GM18873 (cell line): ENCODE results near the gene TIMP3.
"Not testable (repeated sequence)": the region's sequence is repeated elsewhere in the genome, so short reads cannot be mapped to it uniquely, and the experiment has no call there.

Source experiments
- ATAC-seq: cut with Tn5 transposase; IDR thresholded peaks from one replicate; pipeline ENCODE4 v1.9.1; 2021; ENCODE audit warnings: mild to moderate bottlenecking, moderate library complexity, moderate number of reproducible peaks; ENCODE audit not compliant: unreplicated experiment, low FRiP score

TIMP3 gene

DNA sequence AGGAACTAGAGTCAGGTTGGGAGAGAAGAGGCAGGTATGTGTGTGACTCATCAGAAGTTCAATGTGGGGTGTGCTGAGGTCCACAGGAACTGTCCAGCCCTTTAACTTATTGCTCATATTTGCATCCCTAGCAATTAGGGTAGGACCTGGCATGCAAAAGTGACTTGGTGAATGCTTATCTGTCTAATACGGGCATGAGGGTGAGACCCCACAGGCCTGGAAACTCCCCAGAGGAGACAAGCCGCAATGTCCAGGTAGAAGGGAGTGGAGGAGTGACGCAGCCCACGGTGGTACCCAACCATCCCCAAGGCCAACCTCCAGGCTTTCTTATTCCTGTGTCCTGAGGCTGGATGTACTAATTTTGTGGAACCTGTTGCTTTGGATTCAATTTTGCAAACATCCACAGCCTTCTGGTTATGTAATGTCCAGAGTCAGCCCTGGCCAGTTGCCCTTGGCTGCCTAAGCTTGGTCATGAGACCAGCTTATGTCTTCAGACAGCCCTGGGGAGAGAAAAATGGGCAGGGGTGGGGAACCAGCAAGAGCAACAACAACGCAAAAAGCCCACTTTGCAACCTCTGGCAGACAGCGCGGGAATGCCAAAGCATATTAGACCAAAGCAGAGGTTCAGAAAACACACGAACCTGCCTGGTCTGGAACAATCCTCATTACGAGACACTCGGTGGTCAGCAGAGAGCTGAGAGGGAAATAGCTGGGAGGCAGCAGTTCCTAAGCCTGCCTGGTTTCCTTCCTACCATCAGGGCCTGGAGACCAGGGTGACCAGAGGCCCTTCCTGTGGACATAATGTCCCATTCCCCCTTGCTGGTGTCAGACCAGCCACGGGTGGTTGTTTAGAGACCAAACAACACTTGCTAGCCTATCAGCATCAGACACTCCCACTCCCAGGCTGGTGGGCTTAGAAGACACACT is 49.3 kb downstream of the TIMP3 start:
- no peak for ATAC-seq

DNA sequence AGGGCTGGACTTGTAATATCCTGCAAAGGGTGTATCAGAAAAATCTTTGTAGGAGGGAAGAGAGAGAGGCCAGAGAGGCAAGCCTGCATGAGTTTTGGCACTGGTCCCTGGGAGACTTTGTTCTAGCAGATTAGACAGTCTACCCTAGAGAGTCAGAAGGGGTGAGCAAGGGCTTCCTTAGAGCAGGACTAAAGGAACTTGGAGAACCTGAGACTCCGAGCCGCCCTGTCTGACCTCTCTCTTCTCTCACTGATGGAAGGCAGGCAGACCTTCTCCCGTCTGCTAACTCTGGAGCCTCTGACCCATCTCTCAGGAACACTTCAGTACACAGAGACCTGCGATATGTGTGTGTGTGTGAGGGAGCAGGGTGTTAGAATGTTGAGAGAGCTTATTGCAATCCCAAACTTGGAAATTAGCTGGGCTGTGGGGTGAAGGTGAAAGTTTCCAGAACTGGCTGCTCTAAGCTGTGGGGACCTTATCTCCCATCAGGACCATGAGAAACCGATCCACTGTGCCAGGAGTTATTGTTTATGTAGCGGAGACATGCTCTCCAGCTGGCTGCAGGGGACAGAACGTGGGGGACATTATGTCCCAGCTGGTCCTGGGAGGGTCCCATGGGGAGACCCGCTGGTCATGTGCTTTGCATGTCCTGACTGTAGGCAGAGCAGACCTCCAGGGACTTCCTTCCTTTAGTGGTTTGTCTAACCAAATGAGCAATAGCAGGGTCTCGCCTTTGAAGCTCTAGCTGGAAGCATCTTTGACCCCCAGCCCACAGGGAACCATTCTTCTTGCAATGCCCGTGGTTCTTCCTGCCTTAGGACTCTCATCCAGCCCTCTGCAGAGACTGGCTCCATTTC is 51.1 kb downstream of the TIMP3 start:
- no peak for ATAC-seq

DNA sequence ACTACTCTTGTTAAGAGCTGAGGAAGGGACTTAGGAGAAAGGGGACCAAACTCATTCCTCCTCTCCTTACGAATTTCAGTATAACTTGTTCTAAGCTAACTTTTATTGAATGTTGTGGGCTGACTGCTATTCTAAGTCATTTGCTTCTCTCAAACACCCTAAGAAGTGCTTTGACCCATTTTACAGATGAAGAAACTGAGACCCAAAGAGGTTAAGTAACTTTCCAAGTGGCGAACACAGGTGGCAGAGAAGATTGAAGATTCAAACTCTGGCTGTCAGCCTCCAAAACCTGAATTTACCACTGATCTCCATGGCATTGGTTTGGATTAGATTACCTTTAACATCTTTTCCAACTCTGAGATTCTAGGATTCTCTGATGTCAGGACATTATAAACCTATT is 52.2 kb downstream of the TIMP3 start:
- no peak for ATAC-seq

DNA sequence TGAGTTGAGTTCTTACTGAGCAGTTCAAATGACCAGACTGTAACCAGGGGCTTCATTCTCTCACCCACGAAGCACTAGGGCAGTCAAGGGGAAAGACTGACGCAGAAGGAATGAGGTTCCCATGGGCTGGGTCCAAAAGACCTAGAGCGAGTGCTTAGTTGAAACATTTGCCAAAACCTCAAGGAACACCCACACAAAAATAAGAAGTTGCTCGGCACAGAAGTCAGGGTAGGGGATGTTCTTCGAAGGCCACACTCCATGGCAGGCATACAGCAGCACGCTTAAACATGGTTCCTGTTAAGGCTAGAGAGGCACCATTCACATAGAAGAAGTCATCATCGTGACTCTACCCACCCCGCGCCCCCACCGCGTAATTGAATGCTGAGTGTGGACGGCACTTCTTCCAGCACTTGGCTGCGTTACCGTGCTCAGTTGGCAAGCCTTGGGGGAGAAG is 52.9 kb downstream of the TIMP3 start:
- ATAC-seq, result no peak

DNA sequence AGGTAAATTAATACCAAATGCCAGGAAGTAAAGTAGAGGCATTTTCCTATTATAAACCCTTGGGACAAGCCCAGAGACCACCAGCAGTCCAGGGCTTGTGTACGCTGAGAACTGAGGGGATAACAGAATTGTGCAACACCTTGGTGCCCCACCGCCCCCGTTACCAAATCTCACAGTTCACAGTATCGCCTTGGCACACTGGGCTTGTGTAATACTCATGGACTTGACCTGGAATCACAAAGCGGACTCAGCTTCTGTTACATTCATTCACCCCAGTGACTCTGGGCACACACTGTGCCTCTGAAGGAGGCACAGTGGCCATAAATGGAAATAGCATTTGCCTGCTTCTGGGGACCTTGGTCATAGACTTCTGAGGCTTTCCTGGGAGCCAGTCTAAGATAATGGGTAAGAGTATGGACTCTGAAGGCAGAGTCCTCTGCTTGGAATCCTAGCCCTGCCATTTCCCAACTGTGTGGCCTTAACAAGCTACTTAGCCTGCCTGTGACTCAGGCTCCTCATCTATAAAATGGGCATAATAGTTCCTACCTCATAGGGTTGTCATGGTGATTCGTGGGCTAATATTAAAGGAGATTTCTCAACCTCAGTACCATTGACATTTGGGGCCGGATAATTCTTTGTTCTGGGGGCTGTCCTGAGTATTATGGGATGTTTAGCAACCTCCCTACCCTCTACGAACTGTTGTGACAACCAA is 53.7 kb downstream of the TIMP3 start:
- ATAC-seq, result no peak

DNA sequence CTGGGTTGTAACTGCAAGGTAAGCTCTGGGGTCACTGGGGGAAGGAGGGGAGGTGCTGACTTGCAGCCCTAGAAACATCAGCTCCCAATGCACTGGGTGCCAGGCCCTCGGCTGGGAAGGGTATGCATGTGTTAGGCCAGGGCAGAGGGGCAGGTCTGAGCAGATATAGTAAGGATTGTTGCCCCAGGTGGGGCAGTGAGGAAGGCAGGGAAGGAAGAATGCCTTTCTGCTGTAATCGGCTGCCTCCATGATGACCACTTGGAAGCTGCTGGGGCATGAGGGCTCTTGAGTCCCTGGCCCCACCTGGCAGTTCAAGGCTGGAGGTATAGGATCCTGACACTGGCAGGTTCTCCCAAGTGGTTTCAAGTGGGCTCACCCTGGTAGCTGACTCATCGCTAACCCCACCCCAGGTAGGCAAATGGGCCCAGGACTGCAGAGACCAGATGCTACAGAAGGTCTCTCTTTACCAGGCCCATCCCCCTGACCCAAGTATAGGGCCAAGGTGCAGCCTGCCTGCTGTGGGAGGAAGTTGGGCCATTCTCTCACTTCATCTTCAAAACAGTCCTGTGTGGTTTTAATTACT is 56.7 kb downstream of the TIMP3 start:
- ATAC-seq, result no peak

DNA sequence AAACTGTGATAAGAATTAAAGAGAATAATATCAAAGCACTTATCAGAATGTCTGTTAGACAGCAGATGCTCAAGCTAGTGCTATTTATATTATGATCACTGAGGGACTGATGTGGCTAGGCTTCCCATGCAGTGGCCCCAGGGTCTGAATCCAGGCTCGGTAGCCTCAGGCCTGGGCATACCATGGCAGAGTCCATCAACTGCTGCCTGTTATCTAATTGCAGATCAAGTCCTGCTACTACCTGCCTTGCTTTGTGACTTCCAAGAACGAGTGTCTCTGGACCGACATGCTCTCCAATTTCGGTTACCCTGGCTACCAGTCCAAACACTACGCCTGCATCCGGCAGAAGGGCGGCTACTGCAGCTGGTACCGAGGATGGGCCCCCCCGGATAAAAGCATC is 57.5 kb downstream of the TIMP3 start:
- ATAC-seq, result no peak

DNA sequence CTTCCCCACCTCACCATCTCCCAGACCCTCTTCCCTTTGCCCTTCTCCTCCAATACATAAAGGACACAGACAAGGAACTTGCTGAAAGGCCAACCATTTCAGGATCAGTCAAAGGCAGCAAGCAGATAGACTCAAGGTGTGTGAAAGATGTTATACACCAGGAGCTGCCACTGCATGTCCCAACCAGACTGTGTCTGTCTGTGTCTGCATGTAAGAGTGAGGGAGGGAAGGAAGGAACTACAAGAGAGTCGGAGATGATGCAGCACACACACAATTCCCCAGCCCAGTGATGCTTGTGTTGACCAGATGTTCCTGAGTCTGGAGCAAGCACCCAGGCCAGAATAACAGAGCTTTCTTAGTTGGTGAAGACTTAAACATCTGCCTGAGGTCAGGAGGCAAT is 58.2 kb downstream of the TIMP3 start:
- ATAC-seq, result no peak

DNA sequence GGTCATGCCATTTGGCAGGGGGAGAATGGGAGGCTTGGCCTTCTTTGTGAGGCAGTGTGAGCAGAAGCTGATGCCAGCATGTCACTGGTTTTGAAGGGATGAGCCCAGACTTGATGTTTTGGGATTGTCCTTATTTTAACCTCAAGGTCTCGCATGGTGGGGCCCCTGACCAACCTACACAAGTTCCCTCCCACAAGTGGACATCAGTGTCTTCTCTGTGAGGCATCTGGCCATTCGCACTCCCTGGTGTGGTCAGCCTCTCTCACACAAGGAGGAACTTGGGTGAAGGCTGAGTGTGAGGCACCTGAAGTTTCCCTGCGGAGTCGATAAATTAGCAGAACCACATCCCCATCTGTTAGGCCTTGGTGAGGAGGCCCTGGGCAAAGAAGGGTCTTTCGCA is 59.8 kb downstream of the TIMP3 start:
- ATAC-seq, result no peak

DNA sequence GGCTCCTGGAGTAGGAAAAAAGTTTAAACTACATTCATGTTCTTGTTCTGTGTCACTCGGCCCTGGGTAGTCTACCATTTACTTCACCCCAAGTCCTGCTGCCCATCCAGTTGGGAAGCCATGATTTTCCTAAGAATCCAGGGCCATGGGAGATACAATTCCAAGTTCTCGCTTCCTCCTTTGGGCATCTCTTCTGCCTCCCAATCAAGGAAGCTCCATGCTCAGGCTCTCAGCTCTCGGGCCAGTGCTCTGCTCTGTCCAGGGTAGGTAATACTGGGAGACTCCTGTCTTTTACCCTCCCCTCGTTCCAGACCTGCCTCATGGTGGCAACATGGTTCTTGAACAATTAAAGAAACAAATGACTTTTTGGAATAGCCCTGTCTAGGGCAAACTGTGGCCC is 60.6 kb downstream of the TIMP3 start:
- no peak for ATAC-seq

DNA sequence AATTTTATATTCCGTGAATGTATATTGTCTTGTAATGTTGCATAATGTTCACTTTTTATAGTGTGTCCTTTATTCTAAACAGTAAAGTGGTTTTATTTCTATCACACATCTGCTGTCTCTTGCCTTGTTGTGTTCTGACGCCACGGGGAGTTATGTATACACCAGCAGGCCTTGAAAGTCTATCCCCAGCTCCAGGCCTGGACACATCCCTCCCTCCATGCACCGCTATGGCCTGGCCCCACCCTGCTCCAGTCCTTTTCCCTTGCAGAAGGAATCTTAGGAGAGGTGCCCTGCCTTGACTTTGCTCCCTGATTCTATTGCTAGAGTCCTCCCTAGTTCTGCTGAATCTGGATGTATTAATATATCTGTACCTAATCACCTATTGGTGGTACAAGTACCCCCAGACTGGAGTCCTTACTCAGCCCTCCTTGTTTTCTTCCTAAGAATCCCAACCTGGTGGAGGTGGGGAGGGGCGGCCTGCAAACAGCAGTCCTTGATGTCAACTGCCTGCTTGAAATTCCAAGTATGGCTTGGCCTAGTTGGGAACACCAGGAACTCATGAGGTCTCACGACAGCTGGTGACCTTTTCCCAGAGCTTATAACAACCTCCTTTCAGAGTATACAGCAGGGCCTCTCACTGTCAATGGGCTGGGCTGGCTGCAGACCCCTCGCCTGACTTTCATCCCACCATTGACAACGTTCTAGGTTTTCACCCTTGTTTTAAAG is 61.6 kb downstream of the TIMP3 start:
- no peak for ATAC-seq

DNA sequence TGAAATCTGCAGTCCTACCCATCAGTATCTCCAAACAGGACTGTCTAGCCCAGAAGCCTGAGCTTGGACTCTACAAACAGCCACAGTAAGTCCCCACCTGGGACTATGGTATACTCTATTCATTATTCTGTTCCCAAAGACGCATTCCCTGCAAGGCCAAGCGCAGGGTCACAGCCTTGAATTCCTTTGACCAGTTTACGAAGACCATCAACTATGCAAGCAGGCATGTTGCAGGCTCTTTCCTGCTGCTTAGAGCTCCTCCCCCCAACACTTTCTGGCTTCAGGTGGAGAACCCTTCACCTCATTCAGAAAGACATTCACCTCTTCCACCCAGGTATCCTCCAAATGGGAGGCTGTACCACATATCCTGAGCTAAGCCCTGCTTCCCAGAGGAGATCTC is 62.5 kb downstream of the TIMP3 start:
- ATAC-seq, result no peak

DNA sequence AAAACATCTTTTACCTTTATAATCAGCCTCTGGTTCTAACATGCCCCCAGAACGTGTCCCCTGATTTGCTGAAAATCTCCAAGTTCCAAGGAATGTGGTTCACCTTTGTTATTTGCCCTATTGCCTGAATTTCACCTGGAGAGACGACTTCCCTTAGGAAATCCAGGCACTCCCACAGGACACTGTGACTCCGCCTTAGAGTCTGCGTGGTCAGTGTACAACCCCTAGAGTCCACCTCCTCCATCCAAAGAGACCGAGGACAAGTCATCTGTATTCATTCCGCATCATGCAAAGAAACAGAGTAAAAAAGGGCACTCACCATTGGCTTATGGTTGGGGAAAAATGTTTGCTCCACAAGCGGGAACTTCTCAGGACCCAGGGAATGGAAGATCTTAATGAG is 63.1 kb downstream of the TIMP3 start:
- ATAC-seq, result no peak

DNA sequence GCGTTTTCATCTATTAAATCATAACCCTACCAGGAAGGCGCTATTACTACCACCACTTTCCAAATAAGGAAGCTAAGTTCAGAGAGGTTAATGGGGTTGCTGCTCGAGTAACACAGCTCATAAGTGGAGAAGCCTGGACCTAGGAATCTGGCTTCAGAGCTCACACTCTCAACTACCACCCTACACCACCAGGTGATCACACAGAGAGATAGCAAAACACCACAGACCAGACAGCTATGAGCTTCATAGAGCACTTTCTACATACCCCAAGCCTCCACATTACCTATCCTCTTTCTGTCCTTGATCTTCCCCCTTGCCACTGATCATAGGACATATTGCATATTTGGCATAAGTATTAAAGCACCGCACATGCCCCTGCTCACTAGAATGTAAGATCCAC is 65.4 kb downstream of the TIMP3 start:
- no peak for ATAC-seq

DNA sequence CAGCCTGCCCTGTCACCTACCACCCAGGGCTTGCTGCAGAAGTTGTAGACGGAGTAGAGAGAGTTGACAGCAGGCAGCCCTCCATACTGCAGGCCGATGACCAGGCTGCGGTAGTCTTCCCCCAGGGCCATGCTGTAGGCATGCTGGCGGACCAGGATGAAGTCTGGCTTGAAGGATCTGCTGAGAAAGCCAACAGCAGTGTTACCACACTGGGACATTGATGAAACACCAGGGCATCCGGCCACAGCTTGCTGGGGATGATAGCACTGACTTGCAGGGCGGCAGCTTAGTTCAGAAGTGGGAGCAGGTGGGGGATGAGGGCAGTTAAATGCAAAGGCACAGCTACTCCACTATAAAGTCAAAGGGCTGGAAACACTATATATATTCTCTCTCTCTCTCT is 67.4 kb downstream of the TIMP3 start:
- ATAC-seq, result no peak

DNA sequence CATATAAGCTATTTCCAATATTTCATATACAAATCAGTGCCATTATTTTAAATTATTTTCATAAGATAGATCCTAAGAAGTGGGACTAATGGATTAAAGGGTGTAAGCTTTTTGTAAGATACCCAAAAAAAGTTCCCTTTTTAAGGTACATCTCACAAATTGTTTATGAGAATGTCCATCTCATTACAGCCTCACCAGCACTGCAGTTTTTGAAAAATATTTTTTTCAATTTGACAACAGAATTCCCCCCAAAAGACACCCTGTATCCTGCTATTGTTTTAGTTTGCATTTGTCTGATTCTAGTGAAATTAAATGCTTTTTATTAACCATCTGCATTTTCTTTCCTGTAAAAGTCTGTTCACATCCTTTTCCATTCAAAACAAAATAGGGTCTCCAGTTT is 69.0 kb downstream of the TIMP3 start:
- ATAC-seq, result no peak

DNA sequence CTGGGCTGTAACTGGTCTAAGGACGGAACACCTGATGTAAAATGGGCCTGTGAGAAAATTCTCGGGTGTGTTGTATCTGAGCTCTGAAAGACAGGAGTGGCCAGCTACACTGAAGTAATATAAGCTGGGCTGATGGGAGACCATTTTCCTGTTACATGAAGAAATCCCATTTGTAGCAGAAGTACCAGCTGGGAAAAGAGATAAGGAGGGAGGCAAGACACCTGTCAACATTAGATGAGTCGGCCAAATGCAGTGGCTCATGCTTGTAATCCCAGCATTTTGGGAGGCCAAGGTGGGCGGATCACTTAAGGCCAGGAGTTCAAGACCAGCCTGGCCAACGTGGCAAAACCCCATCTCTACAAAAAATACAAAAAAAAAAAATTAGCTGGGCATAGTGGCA is 72.1 kb downstream of the TIMP3 start:
- ATAC-seq, result not testable (repeated sequence)

DNA sequence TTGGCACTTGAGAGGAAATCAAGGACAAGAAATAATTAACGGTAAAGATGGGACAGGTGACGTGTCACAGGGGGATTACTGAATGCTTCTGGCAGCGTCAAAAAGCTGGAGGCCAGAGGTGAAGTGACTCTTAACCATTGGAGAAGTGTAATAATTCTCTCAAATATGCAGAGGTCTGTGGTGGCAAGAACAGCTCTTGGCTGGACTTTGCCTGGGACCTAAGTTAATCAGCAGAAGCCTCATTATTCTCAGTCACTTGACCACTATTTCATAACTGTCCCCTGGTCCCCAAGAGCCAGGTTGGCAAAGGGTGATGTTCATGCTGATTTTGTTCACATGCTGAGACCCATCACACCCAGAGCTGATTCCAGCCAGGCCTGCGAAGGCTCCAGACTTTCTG is 72.9 kb downstream of the TIMP3 start:
- ATAC-seq, result no peak

DNA sequence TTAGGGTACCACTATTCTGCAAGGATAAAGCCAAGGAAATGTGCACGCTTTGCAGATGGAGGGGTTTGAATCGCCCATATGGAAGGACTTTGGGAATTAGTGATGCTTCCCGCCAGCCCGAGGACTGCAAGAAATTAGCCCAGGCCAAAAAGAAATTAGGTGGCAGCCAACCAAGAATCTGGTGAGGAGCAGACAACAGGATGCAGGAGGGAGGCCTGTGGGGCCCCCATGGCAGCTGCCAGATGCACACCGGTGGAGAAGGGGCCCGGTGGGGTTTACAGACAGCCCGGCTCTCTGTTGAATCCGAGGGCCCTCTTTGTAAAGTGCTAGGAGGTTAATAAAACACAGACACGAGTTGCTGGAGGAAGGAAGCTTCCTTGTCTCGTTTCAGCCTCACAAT is 73.5 kb downstream of the TIMP3 start:
- no peak for ATAC-seq

DNA sequence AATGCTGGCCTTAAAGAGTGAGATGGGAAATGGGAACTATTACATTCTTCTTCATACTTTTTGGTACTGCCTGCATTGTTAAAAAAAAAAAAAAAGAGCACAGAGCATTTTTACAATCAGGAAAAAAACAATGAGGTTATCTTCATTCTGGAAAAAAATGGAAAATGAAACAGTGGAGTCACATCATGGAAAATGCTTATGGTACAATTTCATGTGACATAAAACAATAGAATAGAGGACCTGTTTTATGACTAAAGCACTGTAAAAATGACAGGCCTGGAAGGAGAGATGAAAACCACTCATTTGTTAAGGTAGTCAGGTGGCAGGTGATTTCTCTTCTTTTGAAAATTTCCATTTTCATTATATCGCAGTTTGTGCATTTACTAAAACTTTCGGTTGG is 75.0 kb downstream of the TIMP3 start:
- no peak for ATAC-seq
